OCI-LY3 (cell line): ENCODE results near the gene CRHR2.

Experiments used
- EZH2phosphoT487 ChIP-seq: fragments of 200-600 bp; shearing (Covaris generic); IDR thresholded peaks from 2 replicates; pipeline ENCODE4 v1.6.1; 2018; ENCODE audit warnings: antibody characterized with exemption, mixed run types, low read depth
- TF ChIP-seq, protein P1 (sequence below): fragments of 200-600, 300-600 bp; sonication (generic); IDR thresholded peaks from 2 replicates; pipeline ENCODE4 v1.5.1; 2014; ENCODE audit warnings: antibody characterized with exemption, low read length, low read depth

DNA sequence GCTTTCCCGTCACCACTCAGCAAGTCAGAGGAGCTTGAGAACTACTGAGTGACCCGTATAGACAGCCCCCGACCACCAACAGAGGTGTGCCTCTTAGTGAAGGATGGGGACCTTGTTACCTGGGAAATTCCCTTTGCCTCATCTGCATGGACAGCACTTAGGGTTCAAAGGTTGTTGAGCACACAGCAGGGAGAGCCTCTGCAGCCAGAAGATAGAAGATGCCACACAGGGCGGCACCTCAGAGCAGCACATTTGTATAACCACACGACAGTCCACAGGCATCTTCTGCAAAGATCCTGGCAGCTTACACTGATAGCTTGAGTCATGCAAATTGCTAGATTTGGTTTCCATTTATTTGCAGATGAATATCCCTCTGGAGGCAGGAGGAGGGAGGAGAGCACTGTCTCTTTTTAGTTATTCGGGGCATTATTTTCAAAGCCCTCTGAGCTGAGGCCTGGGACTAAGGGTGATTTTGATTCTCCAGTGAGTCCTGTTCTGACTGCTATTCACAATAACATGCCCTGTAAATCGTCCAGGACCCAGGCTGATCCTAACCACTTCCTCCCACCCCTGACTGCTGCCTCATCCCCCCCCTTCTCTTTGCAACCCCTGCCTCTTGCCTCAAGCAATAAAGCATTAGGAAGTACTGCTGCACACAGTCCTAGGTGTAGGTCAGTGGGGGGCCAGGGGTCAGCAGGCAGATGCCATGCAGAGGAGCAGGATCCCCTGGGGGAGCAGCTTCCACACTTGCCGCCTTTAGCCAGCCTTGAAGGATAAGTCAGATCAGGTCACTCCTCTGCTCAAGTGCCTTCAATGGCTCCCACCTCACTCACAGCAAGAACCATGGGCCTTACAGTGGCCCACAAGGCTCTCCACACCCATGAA, 45.0 kb upstream of the CRHR2 start:
- TF ChIP-seq, protein P1, sequence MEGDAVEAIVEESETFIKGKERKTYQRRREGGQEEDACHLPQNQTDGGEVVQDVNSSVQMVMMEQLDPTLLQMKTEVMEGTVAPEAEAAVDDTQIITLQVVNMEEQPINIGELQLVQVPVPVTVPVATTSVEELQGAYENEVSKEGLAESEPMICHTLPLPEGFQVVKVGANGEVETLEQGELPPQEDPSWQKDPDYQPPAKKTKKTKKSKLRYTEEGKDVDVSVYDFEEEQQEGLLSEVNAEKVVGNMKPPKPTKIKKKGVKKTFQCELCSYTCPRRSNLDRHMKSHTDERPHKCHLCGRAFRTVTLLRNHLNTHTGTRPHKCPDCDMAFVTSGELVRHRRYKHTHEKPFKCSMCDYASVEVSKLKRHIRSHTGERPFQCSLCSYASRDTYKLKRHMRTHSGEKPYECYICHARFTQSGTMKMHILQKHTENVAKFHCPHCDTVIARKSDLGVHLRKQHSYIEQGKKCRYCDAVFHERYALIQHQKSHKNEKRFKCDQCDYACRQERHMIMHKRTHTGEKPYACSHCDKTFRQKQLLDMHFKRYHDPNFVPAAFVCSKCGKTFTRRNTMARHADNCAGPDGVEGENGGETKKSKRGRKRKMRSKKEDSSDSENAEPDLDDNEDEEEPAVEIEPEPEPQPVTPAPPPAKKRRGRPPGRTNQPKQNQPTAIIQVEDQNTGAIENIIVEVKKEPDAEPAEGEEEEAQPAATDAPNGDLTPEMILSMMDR = no peak
- TF ChIP-seq EZH2phosphoT487 = no peak
